H1 (cell line): Measurements from ENCODE around the gene CDON. TPM values are rescaled to one million over a fixed set of nuclear protein-coding genes. Genes with fewer than 3 reads are reported as not detected.

Source experiments
- CTCF ChIA-PET: fragments of 300-600 bp; sonication (Branson Sonifier 250); formaldehyde crosslinking; loops from one replicate; lab custom pipeline; 2021; ENCODE audit not compliant: partially characterized antibody; lab: Charles Lee
- POLR2A ChIA-PET: fragments of 300-600 bp; sonication (Branson Sonifier 250); formaldehyde crosslinking; loops from one replicate; lab custom pipeline; 2021; ENCODE audit warnings: inconsistent platforms; ENCODE audit not compliant: partially characterized antibody; lab: Charles Lee
- DNase-seq, 2 experiments: peaks; one replicate each; pipeline versions ENCODE4 v3.0.0 to v3.0.0-alpha.2; 2010 to 2022; ENCODE audit warnings: low spot score in 2 of 2, low read depth in 1 of 2, mixed read lengths in 1 of 2
- FAIRE-seq: peaks from 2 replicates; lab custom pipeline; 2011; peaks lifted over from hg19 to GRCh38; lab: Jason Lieb, UNC
- H2AFZ ChIP-seq: 2 replicates; pipeline ENCODE4 v1.8.1; 2012; ENCODE audit warnings: low read length, inconsistent platforms
- H2AK5ac ChIP-seq: 2 replicates; pipeline ENCODE4 v1.6.1; 2013; ENCODE audit warnings: low read depth, low read length
- H2BK120ac ChIP-seq: replicated peaks from 2 replicates; pipeline ENCODE3; 2013; ENCODE audit warnings: low read depth, low read length, inconsistent platforms
- H2BK12ac ChIP-seq: 2 replicates; pipeline ENCODE4 v1.6.1; 2013; ENCODE audit warnings: low read depth, low read length
- H2BK15ac ChIP-seq: 2 replicates; pipeline ENCODE4 v1.6.1; 2013; ENCODE audit warnings: low read length
- H2BK20ac ChIP-seq: 2 replicates; pipeline ENCODE4 v1.6.1; 2013; ENCODE audit warnings: low read length
- H2BK5ac ChIP-seq: 2 replicates; pipeline ENCODE4 v1.6.1; 2013; ENCODE audit warnings: low read depth, low read length
- H3K14ac ChIP-seq: 2 replicates; pipeline ENCODE4 v1.6.1; 2013; ENCODE audit warnings: inconsistent platforms; ENCODE audit not compliant: insufficient read length
- H3K18ac ChIP-seq: 2 replicates; pipeline ENCODE4 v1.6.1; 2013; ENCODE audit warnings: low read length; ENCODE audit errors: extremely low read depth
- H3K23ac ChIP-seq: 2 replicates; pipeline ENCODE4 v1.6.1; 2013; ENCODE audit warnings: inconsistent platforms; ENCODE audit not compliant: insufficient read length
- H3K23me2 ChIP-seq: 2 replicates; pipeline ENCODE4 v1.6.1; 2013; ENCODE audit warnings: low read depth, low read length
- H3K27ac ChIP-seq: 2 replicates; pipeline ENCODE4 v1.6.1; 2011; ENCODE audit warnings: low read depth, low read length, inconsistent platforms
- H3K27me3 ChIP-seq, 4 experiments: replicated peaks in 1 of 4; 1 replicate in 1 of 4; 2 replicates in 3 of 4; pipeline versions ENCODE4 v1.6.1 to v1.8.1; 2011 to 2013; ENCODE audit warnings: low read length in 3 of 4, mild to moderate bottlenecking in 3 of 4, inconsistent platforms in 2 of 4, mixed read lengths in 2 of 4, moderate library complexity in 1 of 4; ENCODE audit not compliant: control insufficient read depth in 3 of 4, insufficient read depth in 3 of 4; ENCODE audit errors: extremely low read depth in 1 of 4
- H3K36me3 ChIP-seq, 4 experiments: 2 replicates each; pipeline versions ENCODE4 v1.6.1 to v1.8.1; 2011 to 2013; ENCODE audit warnings: mild to moderate bottlenecking in 4 of 4, low read length in 3 of 4, moderate library complexity in 2 of 4, control low read depth in 1 of 4, inconsistent platforms in 1 of 4; ENCODE audit not compliant: insufficient read depth in 4 of 4, control insufficient read depth in 2 of 4
- H3K4ac ChIP-seq: replicated peaks from 2 replicates; pipeline ENCODE3; 2013; ENCODE audit warnings: low read length, low read depth, mixed read lengths, inconsistent platforms; ENCODE audit not compliant: insufficient read length
- H3K4me1 ChIP-seq, 4 experiments: replicated peaks in 1 of 4; 1 replicate in 1 of 4; 2 replicates in 3 of 4; pipeline versions ENCODE4 v1.6.1 to v1.8.1; 2011 to 2013; ENCODE audit warnings: low read length in 3 of 4, inconsistent platforms in 2 of 4, mixed read lengths in 1 of 4; ENCODE audit not compliant: insufficient read depth in 4 of 4, control insufficient read depth in 3 of 4
- H3K4me2 ChIP-seq, 2 experiments: 2 replicates each; pipeline versions ENCODE4 v1.6.1 to v1.8.1; 2011 to 2013; ENCODE audit warnings: low read depth in 2 of 2, low read length in 2 of 2, control low read depth in 1 of 2, inconsistent platforms in 1 of 2, mild to moderate bottlenecking in 1 of 2; ENCODE audit not compliant: insufficient read depth in 1 of 2
- H3K4me3 ChIP-seq, 4 experiments: fragments of 200-600, 300-600 bp in 1 of 4; sonication (generic), shearing (Covaris generic), sonication (Bioruptor Twin) in 1 of 4; 2 replicates each; pipeline versions ENCODE4 v1.5.1 to v1.8.1; 2011 to 2016; ENCODE audit warnings: low read length in 4 of 4, low read depth in 3 of 4, control low read depth in 2 of 4, inconsistent platforms in 2 of 4, mild to moderate bottlenecking in 2 of 4, mixed read lengths in 1 of 4, moderate library complexity in 1 of 4; ENCODE audit not compliant: insufficient read depth in 2 of 4; ENCODE audit errors: extremely low read depth in 1 of 4
- H3K56ac ChIP-seq: replicated peaks from 2 replicates; pipeline ENCODE3; 2013; ENCODE audit warnings: low read depth, mild to moderate bottlenecking, mixed read lengths, low read length, inconsistent platforms; ENCODE audit not compliant: insufficient read length
- H3K79me1 ChIP-seq: 2 replicates; pipeline ENCODE4 v1.6.1; 2013; ENCODE audit warnings: low read depth, low read length, control low read depth
- H3K79me2 ChIP-seq, 2 experiments: 2 replicates each; pipeline versions ENCODE4 v1.6.1 to v1.8.1; 2012 to 2013; ENCODE audit warnings: low read length in 2 of 2, mild to moderate bottlenecking in 2 of 2, inconsistent platforms in 1 of 2; ENCODE audit not compliant: insufficient read depth in 2 of 2, control insufficient read depth in 1 of 2
- H3K9ac ChIP-seq, 4 experiments: replicated peaks in 1 of 4; 1 replicate in 1 of 4; 2 replicates in 3 of 4; pipeline versions ENCODE4 v1.6.1 to v1.8.1; 2011 to 2013; ENCODE audit warnings: low read depth in 3 of 4, low read length in 3 of 4, control low read depth in 2 of 4, mild to moderate bottlenecking in 2 of 4, moderate library complexity in 2 of 4, inconsistent platforms in 1 of 4; ENCODE audit errors: extremely low read depth in 1 of 4
- H3K9me3 ChIP-seq, 2 experiments: 2 replicates each; pipeline versions ENCODE4 v1.6.1 to v1.8.1; 2012 to 2013; ENCODE audit warnings: mild to moderate bottlenecking in 2 of 2, moderate library complexity in 2 of 2, control low read depth in 1 of 2, inconsistent platforms in 1 of 2, low read depth in 1 of 2, low read length in 1 of 2, mixed read lengths in 1 of 2; ENCODE audit not compliant: insufficient read depth in 2 of 2
- H4K20me1 ChIP-seq, 2 experiments: replicated peaks in 1 of 2; 2 replicates each; pipeline versions ENCODE3 to v1.8.1; 2011 to 2013; ENCODE audit warnings: inconsistent platforms in 2 of 2, low read length in 2 of 2, mild to moderate bottlenecking in 1 of 2; ENCODE audit not compliant: insufficient read depth in 2 of 2, control insufficient read depth in 1 of 2
- H4K5ac ChIP-seq: 2 replicates; pipeline ENCODE4 v1.6.1; 2013; ENCODE audit warnings: low read length, low read depth, mixed read lengths, inconsistent platforms; ENCODE audit not compliant: insufficient read length
- H4K8ac ChIP-seq: 2 replicates; pipeline ENCODE4 v1.8.0; 2013; ENCODE audit warnings: mild to moderate bottlenecking, moderate library complexity, low read length, inconsistent platforms; ENCODE audit not compliant: insufficient read depth; ENCODE audit errors: extremely low read depth
- H4K91ac ChIP-seq: replicated peaks from 2 replicates; pipeline ENCODE3; 2013; ENCODE audit warnings: low read length, mixed read lengths, inconsistent platforms; ENCODE audit not compliant: insufficient read length
- CBX5 ChIP-seq: fragments of 300-800, 300-1000 bp; sonication (generic); IDR thresholded peaks from 2 replicates; pipeline ENCODE4 v1.7.1; 2016; ENCODE audit warnings: antibody characterized with exemption, low read length, low read depth
- RXRA ChIP-seq: IDR thresholded peaks from 2 replicates; pipeline ENCODE4 v1.6.1; 2011; ENCODE audit warnings: low read depth, mild to moderate bottlenecking, low read length, moderate library complexity; ENCODE audit not compliant: insufficient read depth
- TBP ChIP-seq: IDR thresholded peaks from 2 replicates; pipeline ENCODE4 v1.6.1; 2011; ENCODE audit warnings: low read depth, low read length, improper control_type of control experiment
- WGBS, 2 experiments: shearing (Covaris generic) in 1 of 2; methylation state at CpG; one replicate each; pipeline versions ENCODE4 v1.1.6 to v1.1.7; 2013 to 2015; ENCODE audit warnings: low lambda C conversion rate in 2 of 2, mixed read lengths in 2 of 2, inconsistent platforms in 1 of 2, low coverage in 1 of 2, missing lambda C conversion rate in 1 of 2; ENCODE audit not compliant: insufficient replicate concordance in 2 of 2, insufficient coverage in 1 of 2, insufficient read length in 1 of 2; ENCODE audit errors: extremely low coverage in 1 of 2, missing lambda C conversion rate in 1 of 2; 5-methylcytosine and 5-hydroxymethylcytosine counted together
- polyA plus RNA-seq, 7 experiments: library from polyadenylated mRNA; depleted of rRNA in 3 of 7; stranded (reverse) in 5 of 7; unstranded in 2 of 7; fragments of >200 nt in 5 of 7; fragments of 200-250 nt in 2 of 7; gene quantifications; 1 replicate in 5 of 7; 2 replicates in 1 of 7; 4 replicates in 1 of 7; pipeline versions ENCODE4 v1.2.1 to v1.2.3, GENCODE V29; 2011 to 2013; ENCODE audit warnings: missing spikeins in 2 of 7, mixed read lengths in 2 of 7
- total RNA-seq: library from RNA; stranded (reverse); fragmentation: NEBNext Ultra II Directional; extraction: Animal tissue kit (Norgen Biotek cat#: 25700); gene quantifications from 2 replicates; pipeline ENCODE4 v1.2.1, GENCODE V29; 2021

Gene CDON
- total and polyA plus RNA-seq, 2 of the 8 experiments (the other 6 are each of a cell fraction or from before 2014, with no cell fraction given) = 11.0 to 32.5 TPM

DNA sequence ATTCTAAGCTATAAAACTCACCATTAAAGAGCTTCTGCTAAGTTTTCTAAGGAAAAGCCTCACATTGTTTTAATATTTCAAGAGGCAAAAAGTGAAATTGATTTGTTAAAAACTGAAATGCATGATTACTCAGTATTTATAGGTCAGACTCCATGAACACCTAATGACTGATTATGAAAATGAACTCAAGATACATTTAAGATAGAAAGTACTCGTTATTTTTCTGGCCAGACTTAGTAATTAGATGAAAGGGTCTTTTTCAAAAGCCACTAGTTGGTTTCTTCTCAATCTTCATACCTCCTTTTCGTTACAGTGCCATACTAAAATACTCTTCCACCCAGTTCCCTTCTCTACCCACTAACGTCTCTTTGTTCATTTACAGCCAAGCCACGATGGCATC lies 60.5 kb downstream of the CDON start:
- no peak overlapping the region for H3K27ac ChIP-seq
- POLR2A ChIA-PET = interaction anchor here (1.1 kb wide), 1 partner anchor 66 kb away, joined by 3 read pairs; no protein-coding TSS in a partner anchor
- H4K91ac ChIP-seq = no peak overlapping the region
- H2BK5ac ChIP-seq = no peak overlapping the region
- TF ChIP-seq RXRA (no peak), CBX5 (no peak), TBP (no peak)
- H4K5ac ChIP-seq = no peak overlapping the region
- H3K18ac ChIP-seq = no peak overlapping the region
- no peaks in the 10 kb centered on the region for H3K79me2 ChIP-seq
- H3K23ac ChIP-seq = no peak overlapping the region
- no peak overlapping the region for H4K8ac ChIP-seq
- H3K9ac ChIP-seq = no peak overlapping the region
- H3K27me3 ChIP-seq = no peaks in the 10 kb centered on the region
- no peak overlapping the region for H2AFZ ChIP-seq
- no peak overlapping the region for H2BK15ac ChIP-seq
- no peaks in the 10 kb centered on the region for H3K4me1 ChIP-seq
- H3K79me1 ChIP-seq = no peaks in the 10 kb centered on the region
- H2BK20ac ChIP-seq = no peak overlapping the region
- H2BK120ac ChIP-seq = no peak overlapping the region
- no peak for DNase-seq
- no peaks in the 10 kb centered on the region for H3K23me2 ChIP-seq
- H3K36me3 ChIP-seq = peaks cover 0 to 41% (median 12%) of the 10 kb centered on the region in 4 experiments; a peak in 5 of 8 replicates
- H4K20me1 ChIP-seq = no peaks in the 10 kb centered on the region
- H3K4ac ChIP-seq = no peak overlapping the region
- no peak overlapping the region for H3K4me2 ChIP-seq
- H2AK5ac ChIP-seq = no peak overlapping the region
- no peaks in the 10 kb centered on the region for H3K9me3 ChIP-seq
- 88% methylated on average over 4 of the region's 4 CpGs; no CpG with 5 or more reads in 1 of the 2 experiments for WGBS, 2 experiments
- no peak overlapping the region for H2BK12ac ChIP-seq
- no peak overlapping the region for H3K14ac ChIP-seq
- H3K4me3 ChIP-seq = no peak overlapping the region
- no peak overlapping the region for H3K56ac ChIP-seq
- no peak for FAIRE-seq
- CTCF ChIA-PET = interaction anchor here (0.8 to 1.0 kb wide), 2 partner anchors 167 to 186 kb away, joined by 3 read pairs; no protein-coding TSS in a partner anchor
